GM19438 (cell line): Measurements from ENCODE around the gene ARIH2.

ENCODE experiments used
- ATAC-seq: cut with Tn5 transposase; IDR thresholded peaks from one replicate; pipeline ENCODE4 v1.9.1; 2021; ENCODE audit warnings: low read depth; ENCODE audit not compliant: unreplicated experiment

ARIH2 gene

GRCh38 chr3:48928679-48929078, 10.0 kb downstream of the ARIH2 start:
- ATAC-seq: no peak

GRCh38 chr3:48929358-48930035, 10.9 kb downstream of the ARIH2 start:
- no peak for ATAC-seq

DNA sequence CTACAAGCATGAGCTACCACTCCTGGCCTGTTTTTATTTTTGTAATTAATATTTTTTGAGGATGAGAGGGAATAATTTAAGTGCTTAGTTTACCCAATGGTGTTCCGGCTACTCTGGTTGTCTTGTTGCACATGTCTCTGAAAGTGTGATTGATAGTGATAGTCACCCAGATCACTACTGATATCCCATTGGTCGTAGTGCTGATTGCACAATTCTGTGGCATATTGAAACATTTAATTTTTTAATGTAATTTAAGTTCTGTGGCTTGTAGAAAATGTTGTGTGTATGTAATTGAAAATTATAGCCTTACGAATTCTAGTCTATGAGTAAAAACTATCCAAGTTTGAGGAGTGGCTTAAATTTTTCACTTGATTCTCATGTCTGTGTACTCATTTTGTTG, 11.9 kb downstream of the ARIH2 start:
- no peak for ATAC-seq

DNA sequence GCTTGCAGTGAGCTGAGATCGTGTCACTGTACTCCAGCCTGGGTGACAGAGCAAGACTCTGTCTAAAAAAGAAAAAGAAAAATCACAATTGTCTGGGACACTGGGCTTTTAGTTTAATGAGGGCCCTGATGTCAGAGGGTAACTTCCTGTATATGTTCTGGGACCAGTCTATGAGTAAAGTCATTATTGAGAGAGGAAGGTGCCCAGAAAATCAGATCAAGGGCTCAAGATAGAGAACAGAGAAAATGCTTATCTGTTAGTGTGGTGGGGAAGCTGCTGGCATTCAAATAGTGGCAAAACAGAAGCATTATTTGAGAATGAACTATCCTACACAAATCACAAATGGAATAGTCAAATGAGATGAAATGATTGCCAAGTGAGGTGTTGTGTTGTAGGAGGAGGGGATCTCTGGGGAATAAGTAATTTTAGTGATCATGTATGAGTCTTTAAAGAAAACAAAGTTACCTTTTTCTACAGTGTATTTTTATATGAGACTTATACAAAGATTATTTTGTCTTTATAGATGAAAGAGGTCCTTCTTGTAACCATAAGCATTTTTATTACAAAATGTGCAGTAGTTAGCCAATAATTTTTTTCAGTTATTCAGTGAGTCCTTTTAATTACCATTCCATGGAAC, 13.4 kb downstream of the ARIH2 start:
- no peak for ATAC-seq

DNA sequence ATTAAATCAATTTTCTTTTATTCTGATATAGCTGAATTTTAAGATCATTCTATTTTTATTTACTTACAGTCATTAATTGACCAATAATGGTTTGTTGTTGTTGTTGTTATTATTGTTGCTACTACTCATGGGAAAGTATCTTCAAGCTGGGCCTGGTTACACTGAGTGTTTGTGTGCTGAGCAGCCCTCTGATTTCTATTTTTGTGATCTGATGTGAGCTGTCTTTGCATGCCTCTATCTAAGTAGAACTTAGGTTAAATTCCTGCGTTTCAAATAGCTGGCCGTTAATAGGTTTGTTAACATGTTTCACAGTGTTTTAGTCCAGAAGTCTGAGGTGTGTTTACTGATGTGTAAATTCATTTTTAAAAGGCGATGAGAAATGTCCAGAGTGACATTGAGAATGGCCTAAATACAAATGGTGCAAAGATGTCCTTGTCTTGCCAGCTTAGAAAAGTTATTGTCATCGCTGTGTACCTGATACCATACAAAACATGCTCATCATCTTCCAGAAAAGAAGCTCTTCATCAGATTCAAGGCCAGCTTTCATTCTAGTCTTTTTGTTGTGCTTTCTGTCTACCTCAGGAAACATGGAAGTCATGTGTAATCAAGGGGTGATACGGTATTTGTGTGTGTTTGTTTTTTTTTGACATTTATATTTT, 15.8 kb downstream of the ARIH2 start:
- ATAC-seq: no peak

- no peak for ATAC-seq
These were observed 16.9 kb downstream of the ARIH2 start for GRCh38 chr3:48935530-48935929.

GRCh38 chr3:48938156-48938555, 19.5 kb downstream of the ARIH2 start:
- ATAC-seq: no peak

- ATAC-seq: no peak
These were observed 20.0 kb downstream of the ARIH2 start for GRCh38 chr3:48938689-48939088.

- ATAC-seq: no peak
These were observed 26.8 kb downstream of the ARIH2 start for GRCh38 chr3:48945432-48945831.

DNA sequence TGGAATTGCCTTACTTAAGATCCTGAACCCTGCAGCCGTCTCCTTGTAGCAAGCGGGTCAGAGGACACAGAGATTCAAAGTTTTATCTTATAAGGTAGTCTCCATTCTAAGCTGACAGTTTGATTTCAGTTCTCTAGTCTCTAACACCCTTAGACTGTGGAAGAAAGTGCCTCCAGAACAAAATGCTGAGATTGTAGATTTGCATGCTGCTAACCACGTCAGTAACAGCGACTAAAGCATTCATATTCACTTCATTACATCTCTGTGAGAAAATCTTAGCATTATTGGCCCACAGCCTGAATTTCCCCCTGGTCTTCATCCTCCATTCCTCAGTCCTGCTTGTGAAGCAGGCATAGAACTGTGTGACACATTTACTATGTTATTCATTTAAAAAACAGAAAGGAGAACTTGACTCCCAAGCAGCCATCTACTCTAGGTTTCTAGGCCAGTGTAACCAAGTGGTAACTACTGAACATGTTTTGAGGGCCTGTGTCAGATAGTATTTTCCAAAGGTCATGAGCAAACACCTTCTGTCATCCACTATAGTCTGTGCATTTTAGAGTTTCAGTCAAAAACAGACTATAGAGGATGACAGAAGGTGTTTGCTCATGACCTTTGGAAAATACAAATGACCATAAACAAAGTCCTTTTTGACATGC, 27.4 kb downstream of the ARIH2 start:
- no peak for ATAC-seq

DNA sequence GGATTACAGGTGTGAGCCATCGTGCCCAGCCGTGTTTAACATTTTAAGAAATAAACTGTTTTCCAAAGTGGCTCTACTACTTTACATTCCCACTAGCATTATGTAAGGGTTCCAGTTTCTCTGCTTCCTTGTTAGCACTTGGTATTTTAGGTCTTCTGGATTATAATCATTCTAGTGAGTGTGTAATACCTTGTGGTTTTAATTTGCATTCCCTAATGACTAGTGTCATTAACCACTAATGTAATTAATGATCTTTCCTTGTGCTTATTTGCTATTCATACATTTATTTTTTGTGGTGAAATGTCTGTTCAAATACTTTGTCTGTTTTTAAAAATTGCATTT, 30.7 kb downstream of the ARIH2 start:
- no peak for ATAC-seq

- ATAC-seq: no peak
These were observed 31.4 kb downstream of the ARIH2 start for GRCh38 chr3:48950051-48950450.

DNA sequence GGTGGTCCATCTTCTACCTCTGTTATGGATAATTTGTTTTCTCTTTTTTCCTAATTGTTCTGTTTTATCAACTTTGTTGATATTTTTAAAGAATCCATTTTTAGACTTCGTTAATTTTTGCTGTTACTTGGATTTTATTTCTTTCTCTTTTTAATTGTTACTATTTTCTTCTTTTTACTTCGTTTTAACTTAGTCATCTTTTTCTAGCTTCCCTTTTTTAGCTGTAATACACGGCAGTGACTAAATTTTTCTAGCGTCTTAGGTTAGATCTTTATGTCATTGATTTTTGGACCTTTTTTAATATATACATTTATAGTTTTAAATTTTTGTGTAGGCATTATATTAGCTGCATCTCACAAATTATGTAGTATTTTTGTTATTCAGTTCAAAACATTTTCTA, 33.1 kb downstream of the ARIH2 start:
- no peak for ATAC-seq

- ATAC-seq: no peak
These were observed 34.0 kb downstream of the ARIH2 start for GRCh38 chr3:48952510-48953118.

DNA sequence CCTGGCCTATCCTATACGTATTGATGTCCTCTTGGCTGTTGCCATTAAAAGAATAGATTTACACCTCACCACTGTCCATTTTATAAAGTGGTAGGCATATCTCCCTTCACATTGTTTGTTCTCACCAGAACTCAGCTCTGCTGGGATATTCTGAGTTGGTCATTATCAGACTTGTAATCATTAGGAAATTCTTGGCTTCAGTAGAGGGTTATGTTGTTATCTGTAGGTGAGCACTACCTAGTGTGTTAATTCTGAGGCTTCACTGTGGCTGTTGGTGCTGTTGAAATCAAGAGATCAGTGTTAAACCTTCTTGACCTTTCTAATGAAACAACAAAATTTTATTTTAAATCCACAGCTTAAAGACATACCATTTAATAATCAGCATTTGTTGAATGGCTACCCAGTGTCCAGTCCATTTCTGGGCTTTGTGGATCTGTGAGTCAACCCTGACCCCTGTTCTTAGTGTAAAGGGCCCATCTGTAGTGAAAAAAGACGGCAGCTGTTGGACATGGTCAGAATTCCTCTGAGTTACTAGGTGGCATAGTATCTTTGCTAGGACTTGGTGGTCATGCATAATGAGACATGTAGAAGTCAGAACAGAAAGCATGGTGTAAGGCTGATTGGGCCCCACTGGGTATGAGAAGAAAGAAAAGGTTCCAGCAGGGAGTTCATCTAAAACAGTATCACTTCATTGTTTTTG, 38.5 kb downstream of the ARIH2 start:
- no peak for ATAC-seq

- ATAC-seq: peak; percentile 67
These were observed 42.3 kb downstream of the ARIH2 start for GRCh38 chr3:48960841-48961413.

- ATAC-seq: no peak
These were observed 43.7 kb downstream of the ARIH2 start for GRCh38 chr3:48962340-48962739.

- ATAC-seq: no peak
These were observed 44.3 kb downstream of the ARIH2 start for GRCh38 chr3:48962939-48963338.

DNA sequence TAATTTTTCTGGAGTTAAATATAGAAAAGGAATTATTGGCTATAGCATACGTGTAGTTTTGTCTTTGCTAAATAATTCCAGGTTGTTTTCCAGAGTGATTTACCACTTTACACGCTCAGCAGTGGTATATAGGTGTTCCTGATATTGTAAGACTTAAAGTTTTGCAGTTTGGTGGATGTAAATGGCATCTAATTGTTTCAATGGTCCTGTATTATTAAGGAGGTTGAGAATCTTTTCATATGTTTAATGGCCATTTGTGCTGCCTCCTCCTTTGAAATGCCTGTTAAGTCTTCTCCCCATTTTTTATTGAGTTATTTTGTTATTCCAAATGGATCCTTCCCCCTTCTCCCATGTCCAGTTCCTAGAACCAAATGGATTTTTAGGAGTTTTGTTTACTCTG, 44.9 kb downstream of the ARIH2 start:
- no peak for ATAC-seq

GRCh38 chr3:48966367-48966766, 47.7 kb downstream of the ARIH2 start:
- no peak for ATAC-seq
